PC-3 (cell line): ENCODE measurements around the gene RHBDL2. TPM values are rescaled to one million over a fixed set of nuclear protein-coding genes. Genes with fewer than 3 reads are reported as not detected.

Experiments used
- ATAC-seq: fragments of 200-7000 bp; cut with Tn5 transposase; 2 replicates; pipeline ENCODE4 v1.9.1; 2020; ENCODE audit warnings: mild to moderate bottlenecking, moderate library complexity
- BruUV-seq: library from RNA; stranded (reverse); fragments of 400-500 nt; replicated peaks from 2 replicates; lab custom pipeline; 2021; lab: Mats Ljungman, UMichigan
- CTCF ChIA-PET: fragments of 300-600 bp; sonication (Branson Sonifier 250); formaldehyde crosslinking; loops from one replicate; lab custom pipeline; 2022; ENCODE audit warnings: antibody characterized with exemption; lab: Charles Lee
- POLR2A ChIA-PET: fragments of 300-600 bp; sonication (Branson Sonifier 250); formaldehyde crosslinking; loops from one replicate; lab custom pipeline; 2022; ENCODE audit warnings: antibody characterized with exemption; ENCODE audit not compliant: unreplicated experiment; lab: Charles Lee
- DNase-seq: peaks from one replicate; pipeline ENCODE4 v3.0.0-alpha.2; 2015
- H2AFZ ChIP-seq: fragments of 300-600 bp; sonication (generic); 2 replicates; pipeline ENCODE4 v1.6.0; 2016; ENCODE audit warnings: antibody characterized with exemption, low read length
- H3F3A ChIP-seq: fragments of 300-600 bp; sonication (generic); one replicate; pipeline ENCODE4 v1.6.0; 2017; ENCODE audit warnings: antibody characterized with exemption, low read length, control low read depth, mild to moderate bottlenecking; ENCODE audit not compliant: unreplicated experiment
- H3K27ac ChIP-seq: fragments of 300-600 bp; sonication (generic); 2 replicates; pipeline ENCODE4 v1.5.1; 2016; ENCODE audit warnings: mild to moderate bottlenecking, low read length
- H3K27me3 ChIP-seq: fragments of 300-600 bp; sonication (generic); 2 replicates; pipeline ENCODE4 v1.6.1; 2016; ENCODE audit warnings: low read length, mixed read lengths
- H3K36me3 ChIP-seq: fragments of 300-600 bp; sonication (generic); 2 replicates; pipeline ENCODE4 v1.6.1; 2016; ENCODE audit warnings: low read depth, mixed run types, low read length, mixed read lengths
- H3K4me1 ChIP-seq: fragments of 300-600 bp; sonication (generic); 2 replicates; pipeline ENCODE4 v1.5.1; 2016; ENCODE audit warnings: low read length; ENCODE audit not compliant: insufficient read depth
- H3K4me2 ChIP-seq: fragments of 300-600 bp; sonication (generic); 2 replicates; pipeline ENCODE4 v1.6.0; 2016; ENCODE audit warnings: low read length
- H3K4me3 ChIP-seq: fragments of 300-600 bp; sonication (generic); 2 replicates; pipeline ENCODE4 v1.5.1; 2016; ENCODE audit warnings: mild to moderate bottlenecking, low read length, mixed read lengths
- H3K79me2 ChIP-seq: fragments of 300-600 bp; sonication (generic); 2 replicates; pipeline ENCODE4 v1.6.1; 2017; ENCODE audit warnings: low read length, mixed read lengths
- H3K9ac ChIP-seq: fragments of 300-600 bp; sonication (generic); 2 replicates; pipeline ENCODE4 v1.6.0; 2016; ENCODE audit warnings: mild to moderate bottlenecking, low read length
- H3K9me2 ChIP-seq: fragments of 300-600 bp; sonication (generic); replicated peaks from 2 replicates; pipeline ENCODE4 v1.6.1; 2016; ENCODE audit warnings: mixed run types, low read length, mixed read lengths
- H3K9me3 ChIP-seq: fragments of 300-600 bp; sonication (generic); 2 replicates; pipeline ENCODE4 v1.6.1; 2016; ENCODE audit warnings: low read length, mixed read lengths
- H4K20me1 ChIP-seq: fragments of 300-600 bp; sonication (generic); 2 replicates; pipeline ENCODE4 v1.6.1; 2016; ENCODE audit warnings: low read length, mixed read lengths
- CTCF ChIP-seq: fragments of 300-600 bp; sonication (generic); conservative IDR thresholded peaks from 2 replicates; pipeline ENCODE4 v1.5.1; 2017; ENCODE audit warnings: antibody characterized with exemption, low read depth, mild to moderate bottlenecking, low read length
- EZH2 ChIP-seq: fragments of 300-600 bp; sonication (generic); IDR thresholded peaks from one replicate; pipeline ENCODE4 v1.6.1; 2017; ENCODE audit warnings: antibody characterized with exemption, mild to moderate bottlenecking, low read length; ENCODE audit not compliant: unreplicated experiment
- EZH2phosphoT487 ChIP-seq: fragments of 300-600 bp; sonication (generic); IDR thresholded peaks from 2 replicates; pipeline ENCODE4 v1.6.1; 2018; ENCODE audit warnings: mild to moderate bottlenecking, antibody characterized with exemption, low read length, borderline replicate concordance
- intact Hi-C: fragments of 100-400 bp; cut with micrococcal nuclease; formaldehyde crosslinking; loops from 2 replicates; pipeline ENCODE4 v1.9.0; 2023
- total RNA-seq: library from RNA; depleted of rRNA; stranded (reverse); fragments of >200 nt; gene quantifications from 2 replicates; pipeline ENCODE4 v1.2.3, GENCODE V29; 2014

RHBDL2 gene
- total RNA-seq, 1 experiment from 2014 or later: 3.6 TPM

DNA sequence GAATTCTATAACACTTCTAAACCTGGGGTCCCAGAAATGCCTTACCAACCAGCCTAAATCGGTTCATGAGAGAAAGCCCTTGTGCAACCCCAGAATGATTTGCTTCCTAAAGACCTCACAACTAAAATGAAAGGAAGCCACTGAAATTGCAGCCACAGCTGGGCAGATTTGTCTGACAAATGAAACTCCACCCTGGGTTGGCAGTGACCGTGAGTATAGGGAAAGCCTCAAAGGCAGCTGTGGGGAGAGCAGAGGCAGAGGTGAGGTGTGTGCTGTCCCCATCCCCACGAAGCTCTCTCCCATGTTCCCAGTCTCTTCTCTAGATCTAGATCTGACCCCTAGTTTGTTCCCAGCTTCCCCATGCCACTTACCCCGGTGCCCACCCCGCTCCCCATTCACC is 23.1 kb downstream of the RHBDL2 start:
- intact Hi-C loops: no loop called here
- no peak overlapping the region for H3K4me2 ChIP-seq
- CTCF ChIA-PET: no interaction called here
- DNase-seq (no peak), ATAC-seq (no peak)
- no peak overlapping the region for H3K4me3 ChIP-seq
- no peaks in the 10 kb centered on the region for H4K20me1 ChIP-seq
- no peaks in the 10 kb centered on the region for H3K79me2 ChIP-seq
- H3K4me1 ChIP-seq: peaks cover 5% of the 10 kb centered on the region
- no peaks in the 10 kb centered on the region for H3F3A ChIP-seq
- BruUV-seq: no TSS peak
- POLR2A ChIA-PET: no interaction called here
- no peaks in the 10 kb centered on the region for H3K36me3 ChIP-seq
- H3K9me3 ChIP-seq: no peaks in the 10 kb centered on the region
- H3K9me2 ChIP-seq: no peaks in the 10 kb centered on the region
- no peaks in the 10 kb centered on the region for H3K27me3 ChIP-seq
- no peak overlapping the region for H2AFZ ChIP-seq
- H3K27ac ChIP-seq: no peak overlapping the region
- H3K9ac ChIP-seq: no peak overlapping the region
- no peak for TF ChIP-seq EZH2
- TF ChIP-seq CTCF: no peak
- TF ChIP-seq EZH2phosphoT487: no peak

DNA sequence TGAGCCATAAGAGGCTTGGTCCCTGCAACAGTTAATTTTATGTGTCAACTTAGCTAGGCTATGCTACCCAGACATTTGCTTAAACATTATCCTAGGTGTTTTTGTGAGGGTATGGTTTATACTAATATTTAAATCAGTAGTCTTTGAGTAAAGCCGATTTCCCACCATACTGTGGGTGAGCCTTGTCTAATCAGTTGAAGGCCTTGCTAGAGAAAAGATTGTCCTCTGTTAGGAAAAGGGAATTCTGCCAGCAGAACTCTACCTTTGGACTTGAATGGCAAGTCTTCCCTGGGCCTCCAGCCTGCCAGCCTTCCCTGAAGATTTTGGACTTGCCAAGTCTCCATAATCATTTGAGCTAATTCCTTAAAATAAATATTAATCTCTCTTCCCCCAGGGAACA is 23.9 kb downstream of the RHBDL2 start:
- no peaks in the 10 kb centered on the region for H3K27me3 ChIP-seq
- no peaks in the 10 kb centered on the region for H3K36me3 ChIP-seq
- no peaks in the 10 kb centered on the region for H3K4me1 ChIP-seq
- no peak overlapping the region for H2AFZ ChIP-seq
- no peak for ATAC-seq
- CTCF ChIA-PET: no interaction called here
- no peaks in the 10 kb centered on the region for H3K79me2 ChIP-seq
- H4K20me1 ChIP-seq: no peaks in the 10 kb centered on the region
- BruUV-seq: no TSS peak
- no peak overlapping the region for H3K27ac ChIP-seq
- H3F3A ChIP-seq: no peaks in the 10 kb centered on the region
- no peak for DNase-seq
- TF ChIP-seq CTCF (no peak), EZH2phosphoT487 (no peak), EZH2 (no peak)
- H3K4me2 ChIP-seq: no peak overlapping the region
- no peak overlapping the region for H3K4me3 ChIP-seq
- no peak overlapping the region for H3K9ac ChIP-seq
- H3K9me2 ChIP-seq: no peaks in the 10 kb centered on the region
- intact Hi-C loops: no loop called here
- H3K9me3 ChIP-seq: no peaks in the 10 kb centered on the region
- POLR2A ChIA-PET: no interaction called here

GRCh38 chr1:38917337-38917736 is 24.3 kb downstream of the RHBDL2 start:
- Histone ChIP-seq H4K20me1 (no peaks in the 10 kb centered on the region), H2AFZ (no peak overlapping the region), H3K9me2 (no peaks in the 10 kb centered on the region), H3K4me3 (no peak overlapping the region), H3K4me1 (no peaks in the 10 kb centered on the region), H3K36me3 (no peaks in the 10 kb centered on the region), H3K27ac (no peak overlapping the region), H3K27me3 (no peaks in the 10 kb centered on the region), H3F3A (no peaks in the 10 kb centered on the region), H3K9ac (no peak overlapping the region), H3K79me2 (no peaks in the 10 kb centered on the region), H3K9me3 (no peaks in the 10 kb centered on the region), H3K4me2 (no peak overlapping the region)
- TF ChIP-seq CTCF (no peak), EZH2 (no peak), EZH2phosphoT487 (no peak)
- DNase-seq: no peak
- ChIA-PET CTCF (no interaction called here), POLR2A (no interaction called here)
- no TSS peak for BruUV-seq
- intact Hi-C loops: no loop called here
- no peak for ATAC-seq
